Measurements from ENCODE around the gene TRAFD1.

Gene TRAFD1

DNA sequence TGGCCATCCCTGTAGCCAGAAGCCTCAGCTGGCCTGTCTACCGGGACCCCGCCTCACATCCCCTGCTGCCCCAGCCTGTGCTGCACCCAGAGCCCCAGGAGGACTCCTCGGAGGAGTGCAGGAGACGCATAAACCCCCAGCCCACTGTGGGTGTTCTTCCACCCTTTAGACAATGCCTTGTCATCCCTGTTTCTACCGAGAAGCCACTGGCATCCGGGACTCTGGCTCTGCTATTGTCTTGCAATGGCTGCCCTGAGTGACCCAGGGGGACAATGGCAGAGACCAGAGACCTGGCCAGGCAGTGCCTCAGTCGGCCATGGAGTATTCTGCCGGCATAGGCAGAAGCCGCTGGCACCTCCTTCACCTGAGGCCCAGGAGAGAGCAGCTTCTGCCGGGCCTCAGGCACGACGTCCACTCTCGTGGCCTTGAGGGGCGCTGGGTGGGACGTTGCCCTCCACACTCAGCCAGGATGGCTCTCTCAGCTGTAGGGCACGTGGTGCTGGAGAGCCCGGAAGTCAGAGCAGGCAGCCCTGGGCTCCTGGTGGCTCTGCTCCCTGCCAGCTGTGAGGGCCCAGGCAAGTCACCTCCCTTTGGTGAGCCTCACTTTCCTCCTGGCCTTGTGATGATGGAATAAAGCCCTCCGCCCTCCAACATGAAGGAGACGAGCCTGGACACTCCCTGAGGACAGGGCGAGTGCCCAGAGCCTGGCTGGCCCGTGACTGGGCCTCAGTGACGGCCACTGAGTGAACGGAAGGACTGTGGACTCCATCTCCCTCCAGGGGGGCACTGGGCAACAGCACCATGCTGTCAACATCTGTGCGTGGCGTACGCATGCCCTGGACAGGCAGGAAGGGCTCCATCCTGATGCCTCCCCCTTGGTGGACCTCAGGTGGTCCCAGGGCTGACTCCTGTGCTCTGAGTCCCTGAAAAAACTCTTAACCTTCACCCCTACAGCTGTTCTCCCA is 41.0 kb downstream of the TRAFD1 start:
- no peak for ATAC-seq
- TF ChIP-seq TCF4 (CRISPR knock-in tag; IDR thresholded peaks at IDR 0.05; ENCODE audit: borderline replicate concordance) (no peak), ESRRG (CRISPR knock-in tag; IDR thresholded peaks at IDR 0.05) (no peak), RARB (CRISPR knock-in tag; IDR thresholded peaks at IDR 0.05) (no peak), ZNF70 (CRISPR knock-in tag; IDR thresholded peaks at IDR 0.05) (no peak)
- TF ChIP-seq, protein P1, sequence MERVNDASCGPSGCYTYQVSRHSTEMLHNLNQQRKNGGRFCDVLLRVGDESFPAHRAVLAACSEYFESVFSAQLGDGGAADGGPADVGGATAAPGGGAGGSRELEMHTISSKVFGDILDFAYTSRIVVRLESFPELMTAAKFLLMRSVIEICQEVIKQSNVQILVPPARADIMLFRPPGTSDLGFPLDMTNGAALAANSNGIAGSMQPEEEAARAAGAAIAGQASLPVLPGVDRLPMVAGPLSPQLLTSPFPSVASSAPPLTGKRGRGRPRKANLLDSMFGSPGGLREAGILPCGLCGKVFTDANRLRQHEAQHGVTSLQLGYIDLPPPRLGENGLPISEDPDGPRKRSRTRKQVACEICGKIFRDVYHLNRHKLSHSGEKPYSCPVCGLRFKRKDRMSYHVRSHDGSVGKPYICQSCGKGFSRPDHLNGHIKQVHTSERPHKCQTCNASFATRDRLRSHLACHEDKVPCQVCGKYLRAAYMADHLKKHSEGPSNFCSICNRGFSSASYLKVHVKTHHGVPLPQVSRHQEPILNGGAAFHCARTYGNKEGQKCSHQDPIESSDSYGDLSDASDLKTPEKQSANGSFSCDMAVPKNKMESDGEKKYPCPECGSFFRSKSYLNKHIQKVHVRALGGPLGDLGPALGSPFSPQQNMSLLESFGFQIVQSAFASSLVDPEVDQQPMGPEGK (CRISPR knock-in tag; IDR thresholded peaks at IDR 0.05; ENCODE audit: borderline replicate concordance), result no peak

DNA sequence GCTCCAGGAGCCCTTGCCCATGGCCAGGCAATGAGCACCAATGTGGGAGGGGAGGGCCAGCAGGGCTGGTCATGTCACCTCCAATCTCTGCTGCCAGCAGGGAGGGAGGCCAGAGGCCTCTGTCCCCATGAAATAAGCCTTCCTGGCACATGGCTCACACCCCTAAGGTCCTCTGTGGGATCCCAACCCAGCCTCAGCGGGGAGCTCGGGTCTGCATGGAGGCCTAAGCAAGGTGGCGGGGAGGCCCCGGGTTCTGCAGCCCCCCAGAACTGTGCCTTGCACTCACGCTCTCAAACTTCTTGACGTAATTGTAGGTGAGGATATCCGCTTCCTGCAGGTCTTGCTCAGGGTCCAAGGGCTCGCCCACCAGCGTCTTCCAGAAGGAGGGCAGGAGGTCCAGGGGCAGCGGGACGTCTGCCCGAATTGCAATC is 41.7 kb downstream of the TRAFD1 start:
- no peak for TF ChIP-seq ZNF565 (CRISPR knock-in tag; conservative IDR thresholded peaks at IDR 0.05; ENCODE audit: low read depth)
- no peak for TF ChIP-seq ARNTL (CRISPR knock-in tag; IDR thresholded peaks at IDR 0.05; ENCODE audit: borderline replicate concordance, low read depth)
- TF ChIP-seq TCF4 (CRISPR knock-in tag; IDR thresholded peaks at IDR 0.05; ENCODE audit: borderline replicate concordance), result no peak
- TF ChIP-seq, protein P2, sequence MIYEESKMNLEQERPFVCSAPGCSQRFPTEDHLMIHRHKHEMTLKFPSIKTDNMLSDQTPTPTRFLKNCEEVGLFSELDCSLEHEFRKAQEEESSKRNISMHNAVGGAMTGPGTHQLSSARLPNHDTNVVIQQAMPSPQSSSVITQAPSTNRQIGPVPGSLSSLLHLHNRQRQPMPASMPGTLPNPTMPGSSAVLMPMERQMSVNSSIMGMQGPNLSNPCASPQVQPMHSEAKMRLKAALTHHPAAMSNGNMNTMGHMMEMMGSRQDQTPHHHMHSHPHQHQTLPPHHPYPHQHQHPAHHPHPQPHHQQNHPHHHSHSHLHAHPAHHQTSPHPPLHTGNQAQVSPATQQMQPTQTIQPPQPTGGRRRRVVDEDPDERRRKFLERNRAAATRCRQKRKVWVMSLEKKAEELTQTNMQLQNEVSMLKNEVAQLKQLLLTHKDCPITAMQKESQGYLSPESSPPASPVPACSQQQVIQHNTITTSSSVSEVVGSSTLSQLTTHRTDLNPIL (CRISPR knock-in tag; IDR thresholded peaks at IDR 0.05; ENCODE audit: low read depth), result no peak
- TF ChIP-seq ISL1 (CRISPR knock-in tag; IDR thresholded peaks at IDR 0.05), result no peak
- TF ChIP-seq RARB (CRISPR knock-in tag; IDR thresholded peaks at IDR 0.05), result no peak
- TF ChIP-seq ZNF70 (CRISPR knock-in tag; IDR thresholded peaks at IDR 0.05), result no peak
- TF ChIP-seq ZC3H10 (CRISPR knock-in tag; IDR thresholded peaks at IDR 0.05), result no peak
- TF ChIP-seq ZNF8 (CRISPR knock-in tag; IDR thresholded peaks at IDR 0.05), result no peak
- no peak for TF ChIP-seq CSDC2 (CRISPR knock-in tag; IDR thresholded peaks at IDR 0.05)
- no peak for TF ChIP-seq TOX (CRISPR knock-in tag; IDR thresholded peaks at IDR 0.05; ENCODE audit: borderline replicate concordance)
- no peak for TF ChIP-seq ZFP3 (CRISPR knock-in tag; IDR thresholded peaks at IDR 0.05)
- no peak for TF ChIP-seq GLIS3 (CRISPR knock-in tag; IDR thresholded peaks at IDR 0.05)
- TF ChIP-seq, protein P3, sequence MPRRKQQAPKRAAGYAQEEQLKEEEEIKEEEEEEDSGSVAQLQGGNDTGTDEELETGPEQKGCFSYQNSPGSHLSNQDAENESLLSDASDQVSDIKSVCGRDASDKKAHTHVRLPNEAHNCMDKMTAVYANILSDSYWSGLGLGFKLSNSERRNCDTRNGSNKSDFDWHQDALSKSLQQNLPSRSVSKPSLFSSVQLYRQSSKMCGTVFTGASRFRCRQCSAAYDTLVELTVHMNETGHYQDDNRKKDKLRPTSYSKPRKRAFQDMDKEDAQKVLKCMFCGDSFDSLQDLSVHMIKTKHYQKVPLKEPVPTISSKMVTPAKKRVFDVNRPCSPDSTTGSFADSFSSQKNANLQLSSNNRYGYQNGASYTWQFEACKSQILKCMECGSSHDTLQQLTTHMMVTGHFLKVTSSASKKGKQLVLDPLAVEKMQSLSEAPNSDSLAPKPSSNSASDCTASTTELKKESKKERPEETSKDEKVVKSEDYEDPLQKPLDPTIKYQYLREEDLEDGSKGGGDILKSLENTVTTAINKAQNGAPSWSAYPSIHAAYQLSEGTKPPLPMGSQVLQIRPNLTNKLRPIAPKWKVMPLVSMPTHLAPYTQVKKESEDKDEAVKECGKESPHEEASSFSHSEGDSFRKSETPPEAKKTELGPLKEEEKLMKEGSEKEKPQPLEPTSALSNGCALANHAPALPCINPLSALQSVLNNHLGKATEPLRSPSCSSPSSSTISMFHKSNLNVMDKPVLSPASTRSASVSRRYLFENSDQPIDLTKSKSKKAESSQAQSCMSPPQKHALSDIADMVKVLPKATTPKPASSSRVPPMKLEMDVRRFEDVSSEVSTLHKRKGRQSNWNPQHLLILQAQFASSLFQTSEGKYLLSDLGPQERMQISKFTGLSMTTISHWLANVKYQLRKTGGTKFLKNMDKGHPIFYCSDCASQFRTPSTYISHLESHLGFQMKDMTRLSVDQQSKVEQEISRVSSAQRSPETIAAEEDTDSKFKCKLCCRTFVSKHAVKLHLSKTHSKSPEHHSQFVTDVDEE (CRISPR knock-in tag; IDR thresholded peaks at IDR 0.05), result no peak
- no peak for TF ChIP-seq ZFP30 (CRISPR knock-in tag; IDR thresholded peaks at IDR 0.05)
- no peak for TF ChIP-seq SNAI2 (CRISPR knock-in tag; IDR thresholded peaks at IDR 0.05)
- ATAC-seq, result no peak

DNA sequence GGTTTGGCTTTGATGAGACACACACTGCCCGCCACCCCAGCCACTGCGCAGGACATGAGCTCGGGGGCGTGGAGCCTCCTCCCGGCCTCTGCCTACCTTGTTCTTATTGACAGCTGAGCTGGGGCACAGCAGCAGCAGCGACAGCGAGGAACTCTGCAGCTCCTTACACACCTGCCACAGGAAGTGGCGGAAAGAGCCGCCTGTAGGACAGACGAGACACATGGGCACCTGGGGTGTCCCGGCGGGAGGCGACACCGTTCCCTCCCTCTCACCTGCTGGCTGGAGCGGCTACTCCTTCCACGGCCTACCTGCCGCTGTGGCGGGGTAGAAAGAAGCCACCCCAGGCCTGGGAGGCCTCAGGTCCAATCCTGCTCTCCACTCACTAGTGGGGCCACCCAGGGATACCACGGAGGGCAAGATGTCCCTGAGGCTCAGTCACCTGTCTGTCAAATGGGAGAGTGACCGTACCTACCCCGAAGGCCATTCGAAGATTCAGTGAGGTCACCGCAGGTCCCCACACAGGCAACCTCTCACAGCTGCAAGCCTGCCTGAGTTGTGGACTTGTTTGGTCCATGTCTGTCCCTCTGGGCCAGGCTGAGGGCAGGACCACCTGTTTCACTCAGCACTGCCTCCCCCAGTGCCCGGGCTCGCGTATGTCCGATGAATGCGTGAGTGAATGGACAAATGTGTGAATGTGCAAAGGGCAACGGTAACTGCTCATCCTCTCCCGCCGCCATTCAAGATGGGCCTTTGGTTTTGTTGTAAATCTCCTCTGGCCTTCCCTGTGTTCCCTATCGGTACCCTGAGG is 42.6 kb downstream of the TRAFD1 start:
- ATAC-seq, result no peak
- TF ChIP-seq, protein P1 (CRISPR knock-in tag; IDR thresholded peaks at IDR 0.05; ENCODE audit: borderline replicate concordance), result no peak
- TF ChIP-seq ZFP3 (CRISPR knock-in tag; IDR thresholded peaks at IDR 0.05) (no peak), ARNTL (CRISPR knock-in tag; IDR thresholded peaks at IDR 0.05; ENCODE audit: borderline replicate concordance, low read depth) (no peak), ZNF565 (CRISPR knock-in tag; conservative IDR thresholded peaks at IDR 0.05; ENCODE audit: low read depth) (no peak), ESRRG (CRISPR knock-in tag; IDR thresholded peaks at IDR 0.05) (no peak), ZFP30 (CRISPR knock-in tag; IDR thresholded peaks at IDR 0.05) (no peak), OSR1 (CRISPR knock-in tag; IDR thresholded peaks at IDR 0.05) (no peak), ZNF8 (CRISPR knock-in tag; IDR thresholded peaks at IDR 0.05) (no peak), TOX (CRISPR knock-in tag; IDR thresholded peaks at IDR 0.05; ENCODE audit: borderline replicate concordance) (no peak), ISL1 (CRISPR knock-in tag; IDR thresholded peaks at IDR 0.05) (no peak)
- TF ChIP-seq, protein P2 (CRISPR knock-in tag; IDR thresholded peaks at IDR 0.05; ENCODE audit: low read depth), result no peak
- TF ChIP-seq, protein P3 (CRISPR knock-in tag; IDR thresholded peaks at IDR 0.05), result no peak
- TF ChIP-seq, protein P4, sequence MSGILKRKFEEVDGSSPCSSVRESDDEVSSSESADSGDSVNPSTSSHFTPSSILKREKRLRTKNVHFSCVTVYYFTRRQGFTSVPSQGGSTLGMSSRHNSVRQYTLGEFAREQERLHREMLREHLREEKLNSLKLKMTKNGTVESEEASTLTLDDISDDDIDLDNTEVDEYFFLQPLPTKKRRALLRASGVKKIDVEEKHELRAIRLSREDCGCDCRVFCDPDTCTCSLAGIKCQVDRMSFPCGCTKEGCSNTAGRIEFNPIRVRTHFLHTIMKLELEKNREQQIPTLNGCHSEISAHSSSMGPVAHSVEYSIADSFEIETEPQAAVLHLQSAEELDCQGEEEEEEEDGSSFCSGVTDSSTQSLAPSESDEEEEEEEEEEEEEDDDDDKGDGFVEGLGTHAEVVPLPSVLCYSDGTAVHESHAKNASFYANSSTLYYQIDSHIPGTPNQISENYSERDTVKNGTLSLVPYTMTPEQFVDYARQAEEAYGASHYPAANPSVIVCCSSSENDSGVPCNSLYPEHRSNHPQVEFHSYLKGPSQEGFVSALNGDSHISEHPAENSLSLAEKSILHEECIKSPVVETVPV (CRISPR knock-in tag; IDR thresholded peaks at IDR 0.05), result no peak
